Fibroblast of lung (primary cell): ENCODE results near the gene IGFALS.

Experiments used
- CTCF ChIP-seq, 2 donors: IDR thresholded peaks in 1 of 2; conservative IDR thresholded peaks in 1 of 2; 1 replicate in 1 of 2; 2 replicates in 1 of 2; pipeline ENCODE4 v1.5.1; 2011 to 2012; ENCODE audit warnings: low read length in 2 of 2, control low read depth in 1 of 2, inconsistent platforms in 1 of 2, low read depth in 1 of 2, mild to moderate bottlenecking in 1 of 2
- EZH2 ChIP-seq: IDR thresholded peaks from 2 replicates; pipeline ENCODE4 v1.5.1; 2012; ENCODE audit warnings: low read length, control low read depth, mild to moderate bottlenecking; ENCODE audit errors: missing control alignments

DNA sequence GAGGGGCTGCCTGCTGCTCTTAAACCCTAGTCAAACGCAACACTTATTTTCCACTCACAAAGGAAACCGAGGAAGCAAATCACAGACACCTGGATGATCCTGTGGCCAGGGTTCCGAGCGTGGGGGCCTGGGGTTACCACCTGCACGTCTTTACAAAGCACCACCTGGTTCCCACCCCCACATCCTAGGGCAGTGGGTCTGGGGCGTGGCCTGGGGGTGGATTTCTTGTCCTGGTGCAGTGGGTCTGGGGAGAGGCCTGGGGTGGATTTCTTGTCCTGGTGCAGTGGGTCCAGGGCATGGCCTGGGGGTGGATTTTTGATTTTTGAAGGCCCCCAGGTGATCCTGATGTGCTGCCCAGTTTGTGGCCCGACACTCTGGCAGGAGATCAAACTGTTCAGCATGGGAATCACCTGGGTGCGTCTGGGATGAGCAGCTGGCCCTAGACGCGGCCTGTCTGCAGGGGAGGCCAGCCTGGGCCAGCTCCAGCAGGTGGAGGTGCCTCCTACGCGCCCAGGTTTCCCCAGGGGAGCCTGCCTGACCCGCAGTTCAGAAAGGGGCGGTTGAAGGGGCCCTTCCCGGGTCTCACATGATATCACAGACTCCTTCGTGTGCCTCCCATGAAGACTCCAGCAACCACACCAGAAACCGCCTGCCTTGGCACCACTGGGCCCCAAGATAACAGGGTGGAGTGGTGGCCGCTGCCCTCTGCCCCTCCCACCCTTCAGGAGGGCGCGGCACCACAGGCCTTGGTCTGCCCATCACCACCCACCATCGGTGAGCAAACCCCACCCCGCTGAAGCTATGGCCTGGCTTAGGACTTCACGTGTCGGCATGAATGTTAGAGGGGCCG lies 26.8 kb upstream of the IGFALS start:
- TF ChIP-seq CTCF (conservative IDR thresholded peaks at IDR 0.05 in 1 of 2, IDR thresholded peaks at IDR 0.05 in 1 of 2; ENCODE audit: low read depth in 1 of 2, low read length in 2 of 2) (no peak), EZH2 (no peak)
